ENCODE results near the gene FCRL3. TPM values are rescaled to one million over a fixed set of nuclear protein-coding genes. Genes with fewer than 3 reads are reported as not detected.

Gene FCRL3
- not detected in 2 replicates for total RNA-seq

GRCh38 chr1:157700732-157701131 is at the start of gene FCRL3:
Gene FCRL3, minus strand, starts transcription at chr1:157700769. Its CDS starts 280 bp downstream, at chr1:157700489.

Other genes starting within 250 kb of the FCRL3 start
- not detected in 2 replicates for gene FCRL5, start 148.3 kb downstream of the FCRL3 start, total RNA-seq
- not detected in 2 replicates for gene FCRL4, start 102.7 kb downstream of the FCRL3 start, total RNA-seq
- gene FCRL2, start 76.4 kb upstream of the FCRL3 start, total RNA-seq, result not detected in 2 replicates
- gene FCRL1, start 119.4 kb upstream of the FCRL3 start, total RNA-seq, result not detected in 2 replicates
- gene CD5L, start 141.0 kb upstream of the FCRL3 start, total RNA-seq, result not detected in 2 replicates